NCI-H1436 (cell line): ENCODE measurements around the gene SH3PXD2A.
"Not testable (repeated sequence)": the region's sequence is repeated elsewhere in the genome, so short reads cannot be mapped to it uniquely, and the experiment has no call there.

Source experiments
- DNase-seq: peaks from one replicate; lab custom pipeline; 2025; lab: John Stamatoyannopoulos, UW

SH3PXD2A gene

DNA sequence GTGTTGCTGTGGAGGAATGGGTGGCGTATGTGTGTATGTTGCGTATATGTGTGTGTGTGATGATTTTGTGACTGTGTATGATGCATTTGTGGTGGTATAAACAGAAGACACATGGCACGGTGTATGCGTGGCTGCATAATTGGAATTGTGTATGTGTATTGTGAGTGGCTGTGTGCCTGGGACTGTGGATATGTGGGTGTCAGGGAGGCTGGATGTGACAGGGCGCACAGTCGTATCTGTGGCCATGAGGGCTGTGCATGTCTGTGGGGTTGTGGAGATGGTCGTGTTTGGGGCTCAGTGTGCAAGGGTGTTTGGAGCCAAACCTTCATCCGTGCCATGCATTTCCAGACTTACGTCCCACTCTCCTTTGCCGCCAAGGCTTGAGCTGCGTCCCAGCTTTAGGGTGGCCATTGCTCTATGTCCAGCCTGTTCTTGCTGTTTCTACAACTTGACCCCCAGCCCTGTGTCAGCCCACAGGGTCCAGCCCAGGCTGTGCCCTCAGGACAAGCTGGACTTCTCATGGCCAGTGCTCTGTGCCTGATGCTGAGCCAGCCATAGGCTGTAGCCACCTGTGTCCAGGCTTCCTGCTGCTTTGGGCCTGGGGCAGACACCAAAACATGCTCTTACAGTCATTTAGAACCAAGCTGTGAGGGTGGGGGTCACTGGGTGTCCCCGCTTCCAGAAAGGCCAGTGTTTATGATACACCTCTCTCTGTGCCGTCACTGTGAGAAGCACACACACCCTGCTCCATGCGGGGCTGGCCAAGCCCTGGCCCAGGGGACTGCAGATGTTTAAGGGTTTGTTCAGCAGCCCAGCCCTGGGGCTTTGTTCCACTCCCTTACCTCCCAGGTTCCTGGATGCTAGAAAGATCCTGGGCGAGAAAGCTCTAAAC lies 234.2 kb downstream of the SH3PXD2A start:
- no peak for DNase-seq

DNA sequence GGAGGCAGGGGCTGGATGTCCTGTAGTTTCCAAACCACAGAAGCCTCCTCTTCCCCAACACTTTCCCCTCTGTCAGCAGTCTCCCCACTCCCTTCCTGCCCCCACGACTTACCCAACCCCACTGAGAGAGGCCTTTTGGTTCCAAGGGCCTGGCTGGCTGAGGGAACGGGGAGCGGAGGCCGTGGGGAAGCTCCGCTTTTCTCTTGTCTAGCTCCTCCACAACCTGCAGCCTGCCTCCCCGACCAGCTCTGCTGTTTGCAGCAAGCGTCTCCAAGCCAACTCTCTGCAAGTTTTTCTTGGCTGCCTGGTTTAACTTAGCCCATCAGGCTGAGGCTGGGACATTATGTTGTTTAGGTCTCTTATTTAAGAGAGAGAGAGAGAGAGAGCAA lies 235.0 kb downstream of the SH3PXD2A start:
- no peak for DNase-seq

DNA sequence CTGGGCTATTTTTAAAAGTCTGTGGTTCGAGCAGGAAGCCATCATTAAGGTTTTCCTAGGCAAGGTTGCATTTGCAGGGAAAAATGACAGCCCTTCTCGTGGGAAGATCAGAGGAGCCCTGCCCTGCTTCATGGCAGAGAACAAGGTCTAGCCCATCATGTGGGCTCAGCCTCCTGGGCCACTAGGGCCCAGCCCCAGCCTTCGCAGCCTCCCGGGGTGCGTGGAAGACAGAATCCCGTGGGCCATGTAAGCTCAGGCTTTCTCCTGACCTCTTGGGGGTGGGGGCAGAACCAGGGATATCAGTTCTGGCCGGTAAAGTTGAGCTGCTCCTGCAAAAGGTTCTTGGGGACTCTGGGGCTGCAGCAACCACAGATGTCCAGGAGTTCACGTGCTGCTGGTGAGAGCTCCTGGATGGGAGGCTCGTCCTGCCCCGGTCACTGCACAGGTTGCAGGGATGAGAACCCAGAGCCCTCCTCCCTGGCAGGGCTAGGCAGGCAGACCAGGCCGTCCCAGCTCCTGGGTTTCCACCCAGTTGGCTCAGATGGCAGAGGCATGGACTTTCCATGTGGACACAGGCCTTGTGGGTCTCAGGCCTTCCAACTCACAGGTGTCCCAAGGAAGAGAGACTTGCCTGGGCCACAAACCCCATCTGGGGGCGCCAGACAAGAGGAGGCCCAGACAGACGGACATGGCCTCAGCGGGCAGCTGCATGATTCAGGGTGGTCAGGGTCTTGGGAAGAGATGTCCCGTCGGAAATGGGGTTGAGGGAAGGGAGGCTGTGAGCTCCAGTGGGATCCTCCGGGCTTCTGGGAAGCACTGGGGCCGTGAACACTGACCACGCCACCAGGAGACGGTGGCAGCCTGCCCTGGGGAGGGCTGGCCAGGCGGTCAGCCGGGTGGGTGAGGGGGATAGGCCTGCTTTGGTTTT lies 235.7 kb downstream of the SH3PXD2A start:
- no peak for DNase-seq

DNA sequence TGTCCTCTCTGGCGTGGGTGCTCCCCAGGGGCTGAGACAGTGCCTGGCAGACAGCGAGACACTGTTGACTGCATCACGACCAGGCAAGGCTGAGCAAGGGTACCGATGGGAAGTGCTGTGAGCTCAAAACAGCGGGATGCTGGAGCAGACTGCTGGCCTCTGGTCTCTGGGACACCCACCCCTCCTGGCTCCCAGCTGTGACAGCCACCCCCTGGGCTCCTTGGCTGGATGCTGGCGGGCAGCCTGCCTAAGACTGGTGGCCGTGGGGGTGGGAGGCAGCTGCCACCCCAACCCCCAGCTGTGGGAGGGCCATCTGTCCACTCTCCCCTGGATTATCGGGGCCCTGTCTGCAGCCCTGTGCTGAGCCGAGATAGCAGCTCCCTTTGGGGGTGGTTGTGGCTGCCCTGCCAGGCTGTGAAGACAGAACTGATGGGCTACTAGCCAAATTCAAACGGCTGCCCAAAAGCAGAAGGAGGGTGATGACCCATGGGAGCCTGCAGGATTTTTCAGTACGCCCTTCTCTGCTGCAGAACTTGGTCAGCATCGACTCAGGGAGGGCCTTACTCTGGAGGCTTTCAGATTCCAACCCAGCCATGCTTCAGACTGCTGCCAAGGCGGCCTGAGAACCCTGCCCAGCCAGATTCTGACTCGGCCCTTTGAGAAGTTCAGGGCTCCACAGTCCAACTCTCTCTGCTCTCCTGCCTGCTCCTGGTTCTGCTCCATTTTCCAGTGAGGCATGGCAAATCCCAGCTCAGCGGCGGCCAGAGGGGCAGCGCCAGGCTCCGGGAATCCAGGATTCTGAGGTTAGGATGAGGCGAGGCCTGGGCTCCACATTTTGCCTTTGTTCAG lies 236.6 kb downstream of the SH3PXD2A start:
- no peak for DNase-seq

DNA sequence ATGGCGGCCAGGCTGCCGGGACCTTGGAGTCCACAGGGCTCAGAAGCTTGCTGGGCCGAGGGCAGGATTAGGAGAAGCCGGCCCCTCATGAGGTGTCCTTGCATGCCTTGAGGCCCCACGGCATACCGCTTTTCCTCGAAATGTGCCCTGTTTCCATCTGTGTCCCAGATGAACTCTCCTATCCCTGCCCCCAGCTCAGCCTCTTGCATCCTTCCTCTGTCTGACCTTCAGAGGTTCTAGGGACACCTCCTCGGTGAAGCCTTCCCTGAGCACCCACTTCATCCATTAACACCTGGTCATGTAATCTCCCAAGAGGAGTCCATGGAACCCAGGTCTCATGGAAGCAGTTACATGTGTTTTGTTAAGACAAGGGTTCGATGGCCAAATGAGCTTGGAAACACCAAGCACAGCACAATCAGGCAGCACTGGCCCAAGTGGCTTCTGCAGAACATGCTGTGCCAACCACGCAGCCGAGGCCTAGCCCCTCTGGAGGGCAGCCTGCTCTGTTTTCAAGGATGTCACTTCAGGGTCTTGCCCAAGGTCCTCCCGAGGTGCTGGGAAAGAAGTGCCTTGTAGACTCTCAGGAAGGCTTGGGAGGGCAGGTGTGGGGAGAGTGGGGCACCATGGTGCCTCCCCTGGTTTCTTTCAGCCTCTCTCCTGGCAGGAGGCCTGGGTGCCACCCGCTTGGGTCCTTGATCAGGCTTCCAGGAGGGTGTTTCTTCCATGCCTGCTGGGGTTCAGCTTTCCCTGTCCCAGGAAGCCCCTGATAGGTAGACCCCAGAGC lies 237.6 kb downstream of the SH3PXD2A start:
- no peak for DNase-seq

DNA sequence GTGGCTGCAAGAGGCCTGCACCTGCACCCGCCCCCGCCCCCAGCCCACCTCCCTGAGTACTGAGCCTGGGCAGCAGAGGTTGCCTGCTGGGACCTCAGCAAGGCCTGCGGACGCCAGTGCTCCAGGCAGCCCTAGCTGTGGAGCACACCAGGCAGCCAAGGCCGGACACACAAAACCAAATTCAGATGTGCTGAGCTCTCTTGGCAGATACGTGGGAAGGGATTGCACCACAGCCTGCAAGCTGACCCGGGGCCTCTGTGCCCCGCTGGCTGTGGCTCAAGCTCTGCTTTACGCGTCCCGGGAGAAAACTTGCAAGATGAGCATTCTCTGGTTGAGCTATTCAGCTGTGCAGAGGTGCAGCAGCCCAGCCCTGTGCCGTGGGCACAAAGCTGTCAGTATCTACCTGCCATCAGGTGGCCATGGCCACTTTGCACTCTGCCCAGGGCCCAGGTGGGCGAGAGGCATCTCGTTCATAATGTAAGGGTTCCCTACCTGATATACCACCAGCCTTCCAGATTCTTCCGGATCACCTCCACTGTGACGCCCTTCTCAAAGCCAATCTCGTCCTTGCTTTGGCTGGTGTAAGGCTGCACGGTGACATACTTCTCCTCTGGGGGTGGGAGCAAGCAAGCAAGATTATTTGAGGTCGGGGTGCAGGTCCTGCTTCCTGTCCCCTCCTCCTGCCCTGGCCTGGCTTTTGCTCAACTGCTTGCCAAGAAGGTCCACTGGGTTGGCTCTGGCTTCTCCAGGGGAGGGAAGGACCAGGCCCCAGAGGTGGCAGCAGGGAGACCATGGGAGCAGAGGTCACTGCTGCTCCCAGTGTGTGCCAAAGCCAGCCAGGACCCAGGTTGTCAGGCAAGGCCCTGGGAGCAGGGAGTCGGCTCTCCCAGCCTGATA lies 238.4 kb downstream of the SH3PXD2A start:
- no peak for DNase-seq

DNA sequence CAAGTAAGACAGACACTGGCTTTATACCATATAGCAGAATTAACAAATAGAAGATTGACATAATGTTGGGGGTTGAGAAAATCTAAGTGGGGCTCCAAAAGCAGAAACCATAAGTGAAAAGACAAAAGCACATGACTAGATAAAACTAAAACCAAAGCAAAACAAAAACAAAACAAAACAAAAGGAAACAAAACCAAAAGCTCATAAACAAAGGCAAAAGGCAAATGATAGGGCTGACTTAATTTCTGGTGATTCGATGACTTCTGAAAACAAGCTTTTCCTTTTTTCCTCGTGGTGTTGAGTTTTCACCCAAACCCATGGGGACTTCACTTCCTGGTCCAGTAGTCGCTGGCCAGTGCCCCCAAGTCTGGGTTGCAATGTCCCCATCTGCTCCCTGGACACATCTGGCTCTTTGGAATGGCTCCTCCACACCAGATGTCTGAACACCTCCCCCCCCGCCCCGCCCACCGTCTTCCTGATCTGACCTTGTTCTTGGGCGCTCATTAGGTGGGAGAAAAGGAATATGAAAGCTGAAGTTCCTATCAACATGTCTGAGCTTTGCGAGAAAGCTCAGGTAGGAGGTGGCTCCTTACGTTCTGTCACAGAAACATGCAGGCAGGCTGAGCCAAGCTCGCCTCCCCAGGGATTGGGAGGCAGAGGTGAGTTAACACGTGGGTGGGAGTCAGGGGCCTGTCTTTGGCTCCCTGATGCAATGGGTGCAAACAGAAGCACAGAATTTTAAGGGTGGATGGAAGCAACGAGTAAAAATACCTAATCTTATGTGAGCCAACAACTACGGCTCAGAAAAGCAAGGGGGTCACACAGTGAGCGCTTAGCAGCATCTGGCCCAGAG lies 240.8 kb downstream of the SH3PXD2A start:
- DNase-seq, result no peak

DNA sequence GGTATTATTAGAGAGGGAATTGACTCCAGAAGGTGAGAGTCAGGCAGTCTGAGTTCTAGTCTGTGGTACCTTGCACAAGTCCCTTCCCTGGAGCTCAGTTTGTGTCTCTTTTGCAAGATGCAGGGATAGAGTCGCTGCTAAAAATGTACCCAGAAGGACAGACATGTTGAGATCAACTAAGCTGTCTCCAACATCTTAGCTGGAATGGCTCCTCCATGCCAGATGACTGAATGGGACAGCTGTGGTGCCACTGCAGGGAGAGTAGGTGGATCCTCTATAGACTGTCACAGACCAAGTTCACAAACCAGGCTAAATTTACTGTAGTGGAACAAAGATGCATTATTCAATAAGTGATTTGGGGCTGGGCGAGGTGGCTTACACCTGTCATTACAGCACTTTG lies 241.8 kb downstream of the SH3PXD2A start:
- DNase-seq, result no peak

DNA sequence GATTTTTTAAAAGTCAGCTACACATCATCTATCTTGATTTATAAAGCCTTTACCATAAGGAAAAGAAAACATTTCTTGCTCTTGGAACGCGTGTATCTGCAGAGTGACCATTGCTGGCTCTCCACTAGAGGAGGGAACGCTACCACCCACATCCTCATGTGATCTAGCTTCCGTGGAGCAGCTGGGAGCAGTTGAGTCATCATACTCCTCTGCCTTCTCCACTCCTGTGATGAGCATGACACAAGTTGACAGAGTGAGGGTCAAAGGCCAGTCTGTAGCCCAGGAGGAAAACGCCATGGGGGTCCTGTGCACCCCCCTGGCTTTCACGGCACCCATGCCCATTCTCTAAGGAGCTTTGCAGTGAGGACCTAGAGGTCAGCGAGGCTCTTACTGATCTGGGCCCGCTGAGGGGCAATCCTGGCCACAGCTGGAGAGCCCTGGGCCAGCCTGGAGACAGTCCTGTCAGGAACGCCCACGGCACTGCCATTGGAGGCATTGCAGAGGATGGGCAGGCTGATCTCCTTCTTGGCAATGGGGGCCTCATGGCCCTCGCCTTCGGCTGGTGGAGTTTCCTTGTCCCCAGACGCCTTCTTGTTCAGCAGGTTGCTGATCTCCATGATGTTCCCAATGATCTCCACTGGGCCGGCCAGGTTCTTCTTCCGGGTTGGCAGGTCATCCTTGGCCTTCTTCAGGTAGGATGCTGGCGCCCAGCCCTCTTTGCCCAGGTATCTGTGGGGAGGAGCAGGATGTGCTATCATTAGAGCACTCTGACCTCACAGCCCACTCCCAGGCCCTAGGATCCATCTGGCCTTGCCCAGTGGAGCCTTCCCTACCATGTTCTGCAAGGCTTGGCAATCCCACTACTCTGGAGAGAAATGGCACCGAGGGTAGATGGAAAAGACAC lies 242.7 kb downstream of the SH3PXD2A start:
- DNase-seq, result no peak

DNA sequence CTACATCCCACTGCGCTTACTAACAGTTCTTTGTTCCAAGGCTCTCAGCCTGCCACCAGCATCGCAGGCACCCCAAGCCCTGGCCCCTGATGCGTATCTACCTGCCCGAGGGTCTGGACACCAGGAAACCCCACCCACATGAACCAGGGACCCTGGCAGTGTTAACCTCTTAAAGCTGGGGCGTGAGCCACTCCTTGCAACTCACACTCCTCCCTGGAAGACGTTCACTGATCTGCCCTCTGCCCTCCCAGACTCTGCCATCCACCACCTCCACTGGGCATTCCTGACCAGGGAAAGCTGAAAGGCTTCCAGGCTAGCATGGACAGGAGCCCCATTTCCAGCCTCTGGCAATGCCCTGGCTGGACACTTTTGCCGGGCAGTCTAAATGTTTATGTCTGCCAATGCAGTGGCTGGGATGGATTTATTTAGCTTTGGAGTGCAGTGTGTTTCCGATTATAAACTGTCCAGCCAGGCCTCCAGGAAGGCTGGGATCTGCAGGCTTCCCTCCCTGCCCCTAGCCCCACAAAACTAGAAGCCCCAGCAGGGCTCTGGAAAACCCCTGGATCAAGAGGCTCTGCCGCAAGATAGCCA lies 244.4 kb downstream of the SH3PXD2A start:
- DNase-seq, result no peak

DNA sequence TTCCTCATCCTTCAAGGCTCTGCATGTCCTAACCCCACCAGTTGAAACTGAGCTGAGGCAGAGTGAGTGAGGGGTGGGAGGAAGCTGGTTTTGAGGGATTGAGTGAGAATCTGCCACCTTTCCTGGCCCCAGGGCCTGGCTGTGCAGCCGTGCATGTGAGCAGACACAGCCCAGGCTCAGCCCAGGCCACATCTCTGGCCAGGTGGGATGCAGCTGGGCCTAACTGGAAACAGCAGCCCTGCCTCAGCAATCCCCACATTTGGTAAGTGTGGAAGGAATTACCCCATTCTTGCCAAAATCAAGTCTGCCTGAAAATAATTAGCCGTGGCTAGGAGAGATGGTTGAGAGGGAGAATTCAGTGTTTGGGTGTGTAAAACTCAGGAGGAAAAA lies 245.3 kb downstream of the SH3PXD2A start:
- no peak for DNase-seq

DNA sequence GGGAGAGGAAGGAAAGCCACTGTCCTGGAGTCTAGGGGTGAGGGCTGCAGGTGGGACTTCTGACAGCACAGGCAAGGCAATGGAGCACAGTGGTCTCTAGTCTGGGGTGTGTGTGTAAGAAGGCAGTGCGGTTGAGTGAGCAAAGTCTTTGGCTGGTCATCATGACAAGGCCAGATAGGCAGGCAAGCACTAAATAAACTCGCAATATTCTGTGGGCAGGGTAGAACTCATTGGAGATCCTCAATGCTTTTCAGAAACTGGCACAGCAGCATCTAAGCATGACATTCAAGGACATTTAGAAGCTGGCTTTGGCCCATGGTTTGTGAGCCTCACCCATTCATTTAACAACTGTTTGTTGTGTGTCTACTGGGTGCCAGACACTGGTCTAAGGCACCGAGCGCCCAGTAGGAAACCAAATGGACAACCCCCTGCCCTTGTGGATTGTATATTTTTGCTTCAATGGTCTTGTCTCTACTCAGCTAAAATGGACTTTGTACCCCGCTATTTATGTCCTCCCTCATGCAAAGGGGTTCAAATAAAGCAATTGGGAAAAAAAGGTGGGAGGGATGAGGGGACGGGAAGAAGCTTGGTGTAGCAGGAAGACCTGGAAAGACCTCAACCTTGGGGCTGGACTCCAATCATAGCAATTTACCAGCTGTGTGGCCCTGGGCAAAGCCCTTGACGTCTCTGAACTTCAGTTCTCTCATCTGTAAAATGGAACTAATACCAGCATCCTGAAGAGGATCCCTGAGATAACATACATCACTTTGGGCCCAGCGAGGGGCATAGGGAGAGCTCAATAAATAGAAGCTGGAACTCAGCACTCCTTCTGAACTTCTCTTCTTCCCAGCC lies 245.9 kb downstream of the SH3PXD2A start:
- DNase-seq, result no peak

DNA sequence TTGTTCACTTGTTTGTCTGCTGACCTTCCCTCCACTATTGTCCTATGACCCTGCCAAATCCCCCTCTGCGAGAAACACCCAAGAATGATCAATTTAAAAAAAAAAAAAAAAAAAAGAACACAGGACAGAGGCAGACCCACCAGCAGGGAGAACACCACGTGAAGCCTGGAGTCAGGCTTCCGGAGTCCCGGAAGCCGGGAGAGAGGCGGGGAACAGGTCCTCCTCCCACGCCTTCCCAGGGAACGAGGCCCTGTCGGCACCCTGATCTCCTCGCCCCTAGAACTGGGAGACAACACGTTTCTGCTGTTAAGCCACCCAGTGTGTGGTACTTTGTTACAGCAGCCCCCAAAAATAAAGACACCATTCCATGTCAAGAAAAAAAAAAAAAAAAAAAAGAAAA lies 247.3 kb downstream of the SH3PXD2A start:
- not testable (repeated sequence) for DNase-seq

DNA sequence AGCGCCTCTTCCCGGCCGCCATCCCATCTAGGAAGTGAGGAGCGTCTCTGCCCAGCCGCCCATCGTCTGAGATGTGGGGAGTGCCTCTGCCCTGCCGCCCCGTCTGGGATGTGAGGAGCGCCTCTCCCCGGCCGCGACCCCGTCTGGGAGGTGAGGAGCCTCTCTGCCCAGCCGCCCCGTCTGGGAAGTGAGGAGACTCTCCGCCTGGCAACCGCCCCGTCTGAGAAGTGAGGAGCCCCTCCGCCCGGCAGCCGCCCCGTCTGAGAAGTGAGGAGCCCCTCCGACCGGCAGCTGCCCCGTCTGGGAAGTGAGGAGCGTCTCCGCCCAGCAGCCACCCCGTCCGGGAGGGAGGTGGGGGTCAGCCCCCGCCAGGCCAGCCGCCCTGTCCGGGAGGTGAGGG lies 248.3 kb downstream of the SH3PXD2A start:
- DNase-seq, result not testable (repeated sequence)

DNA sequence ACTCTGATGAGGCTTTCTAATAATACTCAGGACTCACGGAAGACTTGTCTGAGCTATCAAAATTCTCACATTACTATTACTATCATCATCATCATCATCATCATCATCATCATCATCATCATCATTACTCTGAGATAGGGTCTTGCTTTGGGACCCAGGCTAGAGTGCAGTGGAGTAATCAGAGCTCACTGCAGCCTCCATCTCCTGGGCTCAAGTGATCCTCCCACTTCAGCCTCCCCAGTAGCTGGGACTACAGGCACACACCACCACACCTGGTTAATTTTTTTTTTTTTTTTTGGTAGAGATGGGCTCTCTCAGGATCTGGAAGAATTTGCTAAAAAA lies 249.3 kb downstream of the SH3PXD2A start:
- DNase-seq, result not testable (repeated sequence)

DNA sequence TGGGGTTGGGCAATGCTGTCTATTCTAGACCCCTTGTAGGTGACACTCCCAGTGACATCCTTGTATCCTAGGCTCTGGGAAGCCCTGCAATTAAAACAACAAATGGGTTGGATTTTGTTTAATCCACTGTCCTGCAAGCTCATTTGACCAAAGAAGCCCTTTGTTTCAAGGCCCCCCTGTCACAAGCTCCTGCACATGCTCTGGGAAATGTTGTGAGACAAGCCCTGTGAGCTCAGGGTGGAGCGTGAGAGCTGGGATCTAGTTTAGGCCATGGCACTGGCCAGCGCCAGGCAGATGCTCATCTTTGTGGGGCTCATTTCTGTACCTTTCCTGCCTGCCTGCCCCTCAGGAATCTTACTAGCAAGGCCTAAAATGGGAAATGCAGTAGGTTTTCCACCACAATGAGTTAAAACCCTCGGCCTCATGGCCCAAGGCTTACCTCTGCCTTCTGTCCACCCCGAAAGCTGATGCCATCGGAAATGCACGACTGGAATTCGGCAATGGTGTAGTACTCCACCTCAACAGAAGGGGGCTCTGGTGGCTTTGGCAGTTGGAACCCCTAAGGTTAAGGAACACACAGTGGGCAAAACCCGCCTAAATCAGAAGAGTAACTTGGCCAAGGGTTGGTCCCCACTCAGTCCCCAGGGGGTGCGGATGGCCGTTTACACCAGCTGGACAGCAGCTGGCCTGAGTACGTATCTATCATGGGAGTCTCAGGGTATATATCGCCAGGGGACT lies 249.8 kb downstream of the SH3PXD2A start:
- no peak for DNase-seq
